ENCODE measurements around the gene DQX1. TPM values are rescaled to one million over a fixed set of nuclear protein-coding genes. Genes with fewer than 3 reads are reported as not detected.

The DQX1 gene
- total RNA-seq, 1 experiment from 2014 or later = 1.3 TPM

GRCh38 chr2:74569686-74570085 lies 43.7 kb upstream of the DQX1 start:
- Mint-ChIP-seq H3K4me1 (peaks cover 6% of the 10 kb centered on the region), H3K27me3 (ENCODE audit: low read depth) (peaks cover 22% of the 10 kb centered on the region), H3K9me3 (no peaks in the 10 kb centered on the region), H3K27ac (no peak overlapping the region), H3K4me3 (no peak overlapping the region), H3K36me3 (no peaks in the 10 kb centered on the region)
- ChIA-PET POLR2A (no interaction called here), CTCF (interaction anchor here (0.7 kb wide), 1 partner anchor 14 kb away, joined by 7 read pairs; no protein-coding TSS in a partner anchor)
- no peak for TF ChIP-seq GTF2I (CRISPR knock-in tag; conservative IDR thresholded peaks at IDR 0.05)
- TF ChIP-seq CREM (CRISPR knock-in tag; IDR thresholded peaks at IDR 0.05) = no peak
- no peak for TF ChIP-seq E2F1 (CRISPR knock-in tag; IDR thresholded peaks at IDR 0.05)
- no peak for TF ChIP-seq MLX (CRISPR knock-in tag; IDR thresholded peaks at IDR 0.05)
- TF ChIP-seq SMAD4 (CRISPR knock-in tag; IDR thresholded peaks at IDR 0.05) = no peak
- TF ChIP-seq NFYB (CRISPR knock-in tag; conservative IDR thresholded peaks at IDR 0.05; ENCODE audit: low read depth) = no peak
- no peak for TF ChIP-seq ZNF232 (CRISPR knock-in tag; IDR thresholded peaks at IDR 0.05)
- TF ChIP-seq STAT6 (CRISPR knock-in tag; conservative IDR thresholded peaks at IDR 0.05; ENCODE audit: low read depth) = no peak
- TF ChIP-seq ZNF512 (CRISPR knock-in tag; IDR thresholded peaks at IDR 0.05; ENCODE audit: borderline replicate concordance) = no peak
- DNase-seq (ENCODE audit: low spot score) (no peak), ATAC-seq (no peak)

GRCh38 chr2:74567881-74568280 lies 41.9 kb upstream of the DQX1 start:
- H3K27ac Mint-ChIP-seq = no peak overlapping the region
- H3K9me3 Mint-ChIP-seq = no peaks in the 10 kb centered on the region
- H3K4me1 Mint-ChIP-seq = no peaks in the 10 kb centered on the region
- H3K36me3 Mint-ChIP-seq = no peaks in the 10 kb centered on the region
- DNase-seq (ENCODE audit: low spot score) (no peak), ATAC-seq (no peak)
- peaks cover 29% of the 10 kb centered on the region for H3K27me3 Mint-ChIP-seq (ENCODE audit: low read depth)
- ChIA-PET CTCF (no interaction called here), POLR2A (no interaction called here)
- no peak overlapping the region for H3K4me3 Mint-ChIP-seq
- no peak for TF ChIP-seq NFATC4 (CRISPR knock-in tag; IDR thresholded peaks at IDR 0.05)
- TF ChIP-seq CREB1 (CRISPR knock-in tag; IDR thresholded peaks at IDR 0.05) = no peak
- no peak for TF ChIP-seq ZNF416 (CRISPR knock-in tag; IDR thresholded peaks at IDR 0.05)
- TF ChIP-seq SP1 (CRISPR knock-in tag; conservative IDR thresholded peaks at IDR 0.05) = no peak
- TF ChIP-seq GTF2I (CRISPR knock-in tag; conservative IDR thresholded peaks at IDR 0.05) = no peak
- no peak for TF ChIP-seq ZSCAN18 (CRISPR knock-in tag; IDR thresholded peaks at IDR 0.05)
- TF ChIP-seq ATF1 (CRISPR knock-in tag; IDR thresholded peaks at IDR 0.05) = no peak
- no peak for TF ChIP-seq ATF2 (CRISPR knock-in tag; IDR thresholded peaks at IDR 0.05; ENCODE audit: borderline replicate concordance, low read depth)
- TF ChIP-seq ZNF219 (CRISPR knock-in tag; IDR thresholded peaks at IDR 0.05; ENCODE audit: borderline replicate concordance) = no peak
- no peak for TF ChIP-seq ZNF425 (CRISPR knock-in tag; conservative IDR thresholded peaks at IDR 0.05)
- TF ChIP-seq GABPB1 (CRISPR knock-in tag; IDR thresholded peaks at IDR 0.05) = no peak
- TF ChIP-seq TCF7 (CRISPR knock-in tag; IDR thresholded peaks at IDR 0.05; ENCODE audit: low read depth) = no peak
- no peak for TF ChIP-seq USF1 (CRISPR knock-in tag; IDR thresholded peaks at IDR 0.05)
- TF ChIP-seq ETV6 (CRISPR knock-in tag; IDR thresholded peaks at IDR 0.05) = no peak

Measured in WTC11 (cell line).